IMR-90 (cell line): ENCODE results near the gene ZNF157. TPM values are rescaled to one million over a fixed set of nuclear protein-coding genes. Genes with fewer than 3 reads are reported as not detected.

Experiments
- ATAC-seq: fragments of 200-7000 bp; cut with Tn5 transposase; 2 replicates; pipeline ENCODE4 v1.9.1; 2020; ENCODE audit warnings: low read depth, mild to moderate bottlenecking, moderate library complexity
- BruUV-seq: library from RNA; stranded (reverse); fragments of 400-500 nt; replicated peaks from 2 replicates; lab custom pipeline; 2021; lab: Mats Ljungman, UMichigan
- CTCF ChIA-PET: fragments of 300-600 bp; formaldehyde crosslinking; extraction: SDS; loops from one replicate; lab custom pipeline; 2021; ENCODE audit warnings: antibody characterized with exemption; lab: Yijun Ruan, JAX
- POLR2A ChIA-PET: fragments of 300-600 bp; sonication (Branson Sonifier 250); formaldehyde crosslinking; loops from one replicate; lab custom pipeline; 2022; ENCODE audit warnings: antibody characterized with exemption; ENCODE audit not compliant: unreplicated experiment; lab: Charles Lee
- DNase-seq: peaks from one replicate; pipeline ENCODE4 v3.0.0; 2013
- H2AFZ ChIP-seq: replicated peaks from 2 replicates; pipeline ENCODE3; 2013; ENCODE audit warnings: low read length, mild to moderate bottlenecking; ENCODE audit not compliant: poor library complexity
- H2AK5ac ChIP-seq: 2 replicates; pipeline ENCODE4 v1.6.1; 2013; ENCODE audit warnings: low read depth, low read length, inconsistent platforms
- H2AK9ac ChIP-seq: replicated peaks from 2 replicates; pipeline ENCODE3; 2013; ENCODE audit warnings: mild to moderate bottlenecking, low read depth, low read length, moderate library complexity; ENCODE audit not compliant: poor library complexity
- H2BK120ac ChIP-seq: 2 replicates; pipeline ENCODE4 v1.6.1; 2013; ENCODE audit warnings: low read depth, low read length, inconsistent platforms
- H2BK15ac ChIP-seq: 3 replicates; pipeline ENCODE4 v1.6.1; 2013; ENCODE audit warnings: low read depth, low read length, inconsistent platforms
- H2BK20ac ChIP-seq: 2 replicates; pipeline ENCODE4 v1.6.1; 2013; ENCODE audit warnings: low read depth, mild to moderate bottlenecking, inconsistent platforms, low read length, moderate library complexity
- H2BK5ac ChIP-seq: 2 replicates; pipeline ENCODE4 v1.6.1; 2013; ENCODE audit warnings: mild to moderate bottlenecking, low read depth, low read length, inconsistent platforms; ENCODE audit not compliant: poor library complexity, severe bottlenecking
- H3K14ac ChIP-seq: replicated peaks from 2 replicates; pipeline ENCODE4 v1.6.1; 2013; ENCODE audit warnings: low read depth, low read length, inconsistent platforms
- H3K18ac ChIP-seq: 2 replicates; pipeline ENCODE4 v1.6.1; 2013; ENCODE audit warnings: low read depth, low read length, control low read depth
- H3K23ac ChIP-seq: 2 replicates; pipeline ENCODE4 v1.6.1; 2013; ENCODE audit warnings: low read depth, low read length, inconsistent platforms
- H3K27ac ChIP-seq: 2 replicates; pipeline ENCODE4 v1.5.1; 2013; ENCODE audit warnings: mild to moderate bottlenecking, control low read depth, low read length; ENCODE audit not compliant: insufficient read depth
- H3K27me3 ChIP-seq: 2 replicates; pipeline ENCODE4 v1.6.1; 2013; ENCODE audit warnings: low read length; ENCODE audit not compliant: control insufficient read depth, insufficient read depth
- H3K36me3 ChIP-seq: 2 replicates; pipeline ENCODE4 v1.6.1; 2013; ENCODE audit warnings: low read length, mixed read lengths; ENCODE audit not compliant: control insufficient read depth, insufficient read depth
- H3K4ac ChIP-seq: 2 replicates; pipeline ENCODE4 v1.6.1; 2013; ENCODE audit warnings: low read depth, low read length, inconsistent platforms
- H3K4me1 ChIP-seq: 2 replicates; pipeline ENCODE4 v1.6.1; 2013; ENCODE audit warnings: low read length, mixed read lengths; ENCODE audit not compliant: control insufficient read depth, insufficient read depth
- H3K4me2 ChIP-seq: 2 replicates; pipeline ENCODE4 v1.6.1; 2013; ENCODE audit warnings: low read depth, mild to moderate bottlenecking, control low read depth, low read length, moderate library complexity
- H3K4me3 ChIP-seq: 2 replicates; pipeline ENCODE4 v1.5.1; 2013; ENCODE audit warnings: low read depth, mild to moderate bottlenecking, control low read depth, low read length, moderate library complexity; ENCODE audit not compliant: insufficient read depth
- H3K56ac ChIP-seq: 2 replicates; pipeline ENCODE4 v1.6.1; 2013; ENCODE audit warnings: low read length, inconsistent platforms; ENCODE audit not compliant: insufficient read depth; ENCODE audit errors: extremely low read depth
- H3K79me1 ChIP-seq, 2 experiments: 2 replicates each; pipeline ENCODE4 v1.6.1; 2013; ENCODE audit warnings: low read length in 2 of 2, inconsistent platforms in 1 of 2, low read depth in 1 of 2
- H3K9ac ChIP-seq: 2 replicates; pipeline ENCODE4 v1.6.1; 2013; ENCODE audit warnings: low read depth, low read length, control low read depth
- H3K9me1 ChIP-seq: 2 replicates; pipeline ENCODE4 v1.6.1; 2013; ENCODE audit warnings: low read length, inconsistent platforms; ENCODE audit not compliant: insufficient read depth
- H3K9me3 ChIP-seq: 2 replicates; pipeline ENCODE4 v1.6.1; 2013; ENCODE audit warnings: low read length; ENCODE audit not compliant: control insufficient read depth, insufficient read depth
- H4K20me1 ChIP-seq: 2 replicates; pipeline ENCODE4 v1.6.1; 2013; ENCODE audit warnings: low read length, inconsistent platforms; ENCODE audit not compliant: insufficient read depth
- H4K5ac ChIP-seq: 2 replicates; pipeline ENCODE4 v1.6.1; 2013; ENCODE audit warnings: mild to moderate bottlenecking, low read depth, low read length, control low read depth
- H4K8ac ChIP-seq, 2 experiments: 2 replicates each; pipeline ENCODE4 v1.6.1; 2013; ENCODE audit warnings: low read depth in 2 of 2, low read length in 2 of 2, control low read depth in 1 of 2, inconsistent platforms in 1 of 2
- H4K91ac ChIP-seq: 2 replicates; pipeline ENCODE4 v1.6.1; 2013; ENCODE audit warnings: low read depth, low read length, inconsistent platforms; ENCODE audit not compliant: insufficient read depth
- MAFK ChIP-seq: IDR thresholded peaks from 2 replicates; pipeline ENCODE4 v1.6.1; 2012; ENCODE audit warnings: low read depth, low read length, improper control_type of control experiment
- POLR2A ChIP-seq: IDR thresholded peaks from 2 replicates; pipeline ENCODE4 v1.6.1; 2012; ENCODE audit warnings: mild to moderate bottlenecking, low read depth, low read length
- RAD21 ChIP-seq: IDR thresholded peaks from 2 replicates; pipeline ENCODE4 v1.6.1; 2012; ENCODE audit warnings: low read length, improper control_type of control experiment
- RFX5 ChIP-seq: IDR thresholded peaks from 2 replicates; pipeline ENCODE4 v1.8.0; 2012; ENCODE audit warnings: low read depth, mild to moderate bottlenecking, low read length, moderate library complexity
- SMC3 ChIP-seq: fragments of 150-350 bp; IDR thresholded peaks from 2 replicates; pipeline ENCODE4 v1.6.1; 2016; ENCODE audit warnings: low read depth, mild to moderate bottlenecking, antibody characterized with exemption, low read length, moderate library complexity
- WGBS, 2 experiments: methylation state at CpG; one replicate each; pipeline versions ENCODE4 v1.1.5 to v1.1.7; 2013; ENCODE audit warnings: missing lambda C conversion rate in 2 of 2; ENCODE audit not compliant: insufficient read length in 1 of 2; ENCODE audit errors: extremely low coverage in 2 of 2; 5-methylcytosine and 5-hydroxymethylcytosine counted together
- dilution Hi-C: fragments of 300-500 bp; cut with HindIII; formaldehyde crosslinking; loops from one replicate; pipeline ENCODE4 v1.14.3; 2018; ENCODE audit warnings: low sequenced_read_pairs; ENCODE audit not compliant: unreplicated experiment
- in situ Hi-C: fragments of 300-500 bp; cut with MboI; formaldehyde crosslinking; loops from 3 replicates; pipeline ENCODE4 v1.14.3; 2019; ENCODE audit warnings: low sequenced_read_pairs, inconsistent platforms, mixed read lengths
- intact Hi-C: fragments of 100-400 bp; cut with micrococcal nuclease; formaldehyde crosslinking; loops from 2 replicates; pipeline ENCODE4 v1.10.0; 2022
- polyA plus RNA-seq, 3 experiments: library from polyadenylated mRNA; depleted of rRNA; stranded (reverse); fragments of >200 nt; gene quantifications; 2 replicates each; pipeline ENCODE4 v1.2.3, GENCODE V29; 2012; ENCODE audit warnings: low replicate concordance in 1 of 3
- total RNA-seq: library from RNA; depleted of rRNA; stranded (reverse); fragments of >200 nt; gene quantifications from 2 replicates; pipeline ENCODE4 v1.2.3, GENCODE V29; 2012
- TF ChIP-seq, protein P1 (sequence below): conservative IDR thresholded peaks from 2 replicates; pipeline ENCODE4 v1.5.1; 2012; ENCODE audit warnings: mild to moderate bottlenecking, low read depth, low read length, improper control_type of control experiment

ZNF157 gene
- total and polyA plus RNA-seq, 2 of the 4 experiments (the other 2 are of a cell fraction) = under 0.01 TPM; not detected in 1

DNA sequence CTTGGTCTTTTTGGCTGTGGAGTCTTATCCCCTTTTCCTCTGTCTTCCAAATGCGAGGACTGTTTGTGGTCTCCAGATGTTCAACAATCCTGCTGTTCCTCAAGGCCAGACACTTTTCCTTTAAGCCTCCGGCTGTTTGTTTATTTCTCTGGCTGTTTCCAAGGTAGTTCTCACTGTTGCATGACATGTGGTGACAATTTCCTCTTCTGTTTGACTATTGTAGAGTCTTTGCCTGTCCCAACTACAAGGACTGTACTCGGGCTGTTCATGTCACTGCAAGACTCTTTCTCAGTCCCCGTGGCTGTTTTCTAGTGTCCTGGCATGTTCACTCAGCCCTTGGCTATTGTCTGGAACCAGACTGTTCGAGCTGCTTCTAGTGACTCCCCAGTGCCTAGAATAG is 50.6 kb downstream of the ZNF157 start:
- no peak overlapping the region for H3K14ac ChIP-seq
- WGBS, 2 experiments = 20% methylated on average over 3 of the region's 5 CpGs; no CpG with 5 or more reads in 1 of the 2 experiments
- H3K9ac ChIP-seq = no peak overlapping the region
- H2BK20ac ChIP-seq = no peak overlapping the region
- H4K91ac ChIP-seq = no peak overlapping the region
- no peak for DNase-seq
- H3K79me1 ChIP-seq = no peaks in the 10 kb centered on the region
- H2BK15ac ChIP-seq = no peak overlapping the region
- intact Hi-C loops = no loop called here
- no peak overlapping the region for H3K18ac ChIP-seq
- ChIA-PET CTCF (no interaction called here), POLR2A (no interaction called here)
- in situ Hi-C loops = no loop called here
- H3K4me2 ChIP-seq = no peak overlapping the region
- no peak overlapping the region for H2AK5ac ChIP-seq
- dilution Hi-C loops = no loop called here
- TF ChIP-seq, protein P1, sequence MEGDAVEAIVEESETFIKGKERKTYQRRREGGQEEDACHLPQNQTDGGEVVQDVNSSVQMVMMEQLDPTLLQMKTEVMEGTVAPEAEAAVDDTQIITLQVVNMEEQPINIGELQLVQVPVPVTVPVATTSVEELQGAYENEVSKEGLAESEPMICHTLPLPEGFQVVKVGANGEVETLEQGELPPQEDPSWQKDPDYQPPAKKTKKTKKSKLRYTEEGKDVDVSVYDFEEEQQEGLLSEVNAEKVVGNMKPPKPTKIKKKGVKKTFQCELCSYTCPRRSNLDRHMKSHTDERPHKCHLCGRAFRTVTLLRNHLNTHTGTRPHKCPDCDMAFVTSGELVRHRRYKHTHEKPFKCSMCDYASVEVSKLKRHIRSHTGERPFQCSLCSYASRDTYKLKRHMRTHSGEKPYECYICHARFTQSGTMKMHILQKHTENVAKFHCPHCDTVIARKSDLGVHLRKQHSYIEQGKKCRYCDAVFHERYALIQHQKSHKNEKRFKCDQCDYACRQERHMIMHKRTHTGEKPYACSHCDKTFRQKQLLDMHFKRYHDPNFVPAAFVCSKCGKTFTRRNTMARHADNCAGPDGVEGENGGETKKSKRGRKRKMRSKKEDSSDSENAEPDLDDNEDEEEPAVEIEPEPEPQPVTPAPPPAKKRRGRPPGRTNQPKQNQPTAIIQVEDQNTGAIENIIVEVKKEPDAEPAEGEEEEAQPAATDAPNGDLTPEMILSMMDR = no peak
- no peak for TF ChIP-seq POLR2A
- TF ChIP-seq MAFK = no peak
- TF ChIP-seq RFX5 = no peak
- no peak for TF ChIP-seq RAD21
- TF ChIP-seq SMC3 = no peak
- no peak overlapping the region for H2AK9ac ChIP-seq
- no peak overlapping the region for H4K5ac ChIP-seq
- H2AFZ ChIP-seq = no peak overlapping the region
- H3K27me3 ChIP-seq = no peaks in the 10 kb centered on the region
- H3K9me1 ChIP-seq = no peaks in the 10 kb centered on the region
- no peaks in the 10 kb centered on the region for H3K36me3 ChIP-seq
- H3K4me3 ChIP-seq = no peak overlapping the region
- no peak overlapping the region for H3K4ac ChIP-seq
- no peaks in the 10 kb centered on the region for H4K20me1 ChIP-seq
- BruUV-seq = no TSS peak
- no peak overlapping the region for H3K23ac ChIP-seq
- no peak overlapping the region for H3K56ac ChIP-seq
- no peak overlapping the region for H2BK5ac ChIP-seq
- no peak overlapping the region for H2BK120ac ChIP-seq
- H3K9me3 ChIP-seq = peaks cover 14% of the 10 kb centered on the region
- no peak overlapping the region for H4K8ac ChIP-seq
- ATAC-seq = no peak
- no peak overlapping the region for H3K27ac ChIP-seq
- no peaks in the 10 kb centered on the region for H3K4me1 ChIP-seq
